HEK293 (cell line): ENCODE results near the gene GTF2A1.

ENCODE experiments used
- CTCF ChIA-PET: fragments of 350-600 bp; formaldehyde crosslinking; extraction: SDS; loops from one replicate; lab custom pipeline; 2021; ENCODE audit warnings: antibody characterized with exemption; lab: Yijun Ruan, JAX
- POLR2A ChIA-PET: fragments of 300-600 bp; formaldehyde crosslinking; extraction: SDS; loops from one replicate; lab custom pipeline; 2020; ENCODE audit warnings: antibody characterized with exemption, inconsistent platforms; lab: Yijun Ruan, JAX
- H3K27ac ChIP-seq: fragments of 200-500 bp; sonication (Bioruptor generic); 2 replicates; pipeline ENCODE4 v1.5.1; 2014; ENCODE audit warnings: low read depth, low read length, control low read depth, inconsistent platforms; ENCODE audit errors: extremely low read depth
- H3K36me3 ChIP-seq, 2 experiments: fragments of 200-500 bp in 1 of 2; sonication (Bioruptor generic) in 1 of 2; 1 replicate in 1 of 2; 2 replicates in 1 of 2; pipeline ENCODE4 v1.5.1; 2014 to 2017; ENCODE audit warnings: inconsistent platforms in 2 of 2, low read length in 2 of 2; ENCODE audit not compliant: control insufficient read depth in 2 of 2, insufficient read depth in 1 of 2
- H3K4me1 ChIP-seq: fragments of 200-500 bp; sonication (Bioruptor generic); 2 replicates; pipeline ENCODE4 v1.5.1; 2014; ENCODE audit warnings: mild to moderate bottlenecking, low read length, inconsistent platforms; ENCODE audit not compliant: control insufficient read depth, insufficient read depth
- H3K4me3 ChIP-seq: 2 replicates; pipeline ENCODE4 v1.5.1; 2011; ENCODE audit warnings: low read depth, mild to moderate bottlenecking, control low read depth, low read length, moderate library complexity
- H3K9me3 ChIP-seq: fragments of 200-500 bp; sonication (Bioruptor generic); 2 replicates; pipeline ENCODE4 v1.5.1; 2014; ENCODE audit warnings: low read depth, low read length, inconsistent platforms; ENCODE audit not compliant: control insufficient read depth, insufficient read depth
- ATF2 ChIP-seq: fragments of 450-650 bp; formaldehyde crosslinking; IDR thresholded peaks from 2 replicates; pipeline ENCODE4 v1.5.1; 2016; ENCODE audit warnings: missing biosample characterization, missing genetic modification characterization, low read depth
- BCL11A ChIP-seq: fragments of 450-650 bp; formaldehyde crosslinking; IDR thresholded peaks from 2 replicates; pipeline ENCODE4 v1.5.1; 2016; ENCODE audit warnings: low read depth, missing biosample characterization, missing genetic modification characterization
- CTCF ChIP-seq: fragments of 450-650 bp; formaldehyde crosslinking; IDR thresholded peaks from 2 replicates; pipeline ENCODE4 v1.5.1; 2016; ENCODE audit warnings: missing biosample characterization, missing genetic modification characterization
- GFI1B ChIP-seq: fragments of 450-650 bp; formaldehyde crosslinking; IDR thresholded peaks from 2 replicates; pipeline ENCODE4 v1.5.1; 2016; ENCODE audit warnings: missing biosample characterization, missing genetic modification characterization
- GLI2 ChIP-seq: fragments of 450-650 bp; formaldehyde crosslinking; IDR thresholded peaks from 2 replicates; pipeline ENCODE4; 2017; ENCODE audit warnings: missing biosample characterization, missing genetic modification characterization, low read depth, borderline replicate concordance
- HIC1 ChIP-seq: fragments of 450-650 bp; formaldehyde crosslinking; IDR thresholded peaks from 2 replicates; pipeline ENCODE4 v1.5.1; 2016; ENCODE audit warnings: missing biosample characterization, missing genetic modification characterization
- HOXA7 ChIP-seq: sonication (generic); formaldehyde crosslinking; IDR thresholded peaks from 2 replicates; pipeline ENCODE4 v1.8.1; 2022; ENCODE audit warnings: missing genetic modification reagents, borderline replicate concordance
- HOXC10 ChIP-seq: sonication (generic); formaldehyde crosslinking; IDR thresholded peaks from 2 replicates; pipeline ENCODE4 v1.8.1; 2023; ENCODE audit warnings: mild to moderate bottlenecking, missing genetic modification reagents
- KLF16 ChIP-seq: fragments of 450-650 bp; formaldehyde crosslinking; IDR thresholded peaks from 2 replicates; pipeline ENCODE4 v1.5.1; 2017; ENCODE audit warnings: missing biosample characterization, missing genetic modification characterization
- KLF9 ChIP-seq: fragments of 450-650 bp; formaldehyde crosslinking; IDR thresholded peaks from 2 replicates; pipeline ENCODE4 v1.5.1; 2016; ENCODE audit warnings: missing biosample characterization, missing genetic modification characterization, low read depth
- RBAK ChIP-seq: fragments of 450-650 bp; formaldehyde crosslinking; IDR thresholded peaks from 2 replicates; pipeline ENCODE4 v1.5.1; 2016; ENCODE audit warnings: missing biosample characterization, missing genetic modification characterization
- SCRT2 ChIP-seq: fragments of 450-650 bp; formaldehyde crosslinking; IDR thresholded peaks from 2 replicates; pipeline ENCODE4 v1.5.1; 2016; ENCODE audit warnings: missing biosample characterization, missing genetic modification characterization
- SETDB1 ChIP-seq: IDR thresholded peaks from one replicate; pipeline ENCODE4 v1.6.1; 2017; ENCODE audit warnings: mild to moderate bottlenecking, low read length, moderate library complexity, mixed read lengths; ENCODE audit not compliant: insufficient read length
- ZBTB8A ChIP-seq: fragments of 450-650 bp; formaldehyde crosslinking; IDR thresholded peaks from 2 replicates; pipeline ENCODE4 v1.5.1; 2016; ENCODE audit warnings: missing biosample characterization, missing genetic modification characterization
- ZNF157 ChIP-seq: fragments of 450-650 bp; formaldehyde crosslinking; IDR thresholded peaks from 2 replicates; pipeline ENCODE4 v1.5.1; 2016; ENCODE audit warnings: missing biosample characterization, missing genetic modification characterization
- ZNF2 ChIP-seq: fragments of 450-650 bp; formaldehyde crosslinking; IDR thresholded peaks from 2 replicates; pipeline ENCODE4 v1.5.1; 2016; ENCODE audit warnings: missing biosample characterization, missing genetic modification characterization
- ZNF23 ChIP-seq: fragments of 450-650 bp; formaldehyde crosslinking; IDR thresholded peaks from 2 replicates; pipeline ENCODE4 v1.5.1; 2016; ENCODE audit warnings: missing biosample characterization, missing genetic modification characterization, borderline replicate concordance
- ZNF248 ChIP-seq: fragments of 450-650 bp; formaldehyde crosslinking; IDR thresholded peaks from 2 replicates; pipeline ENCODE4 v1.5.1; 2017; ENCODE audit warnings: missing biosample characterization, missing genetic modification characterization
- ZNF398 ChIP-seq: fragments of 450-650 bp; formaldehyde crosslinking; IDR thresholded peaks from 2 replicates; pipeline ENCODE4 v1.5.1; 2017; ENCODE audit warnings: missing biosample characterization, missing genetic modification characterization
- ZNF449 ChIP-seq: fragments of 450-650 bp; formaldehyde crosslinking; IDR thresholded peaks from 2 replicates; pipeline ENCODE4 v1.5.1; 2017; ENCODE audit warnings: missing biosample characterization, mild to moderate bottlenecking, missing genetic modification characterization, moderate library complexity
- ZNF529 ChIP-seq: fragments of 450-650 bp; formaldehyde crosslinking; IDR thresholded peaks from 2 replicates; pipeline ENCODE4 v1.5.1; 2017; ENCODE audit warnings: missing genetic modification characterization, missing biosample characterization; ENCODE audit not compliant: insufficient replicate concordance
- ZNF624 ChIP-seq: fragments of 450-650 bp; formaldehyde crosslinking; IDR thresholded peaks from 2 replicates; pipeline ENCODE4 v1.5.1; 2017; ENCODE audit warnings: missing biosample characterization, missing genetic modification characterization
- ZNF670 ChIP-seq: fragments of 450-650 bp; formaldehyde crosslinking; IDR thresholded peaks from 2 replicates; pipeline ENCODE4 v1.5.1; 2016; ENCODE audit warnings: missing biosample characterization, missing genetic modification characterization, low read depth
- ZNF791 ChIP-seq: fragments of 450-650 bp; formaldehyde crosslinking; IDR thresholded peaks from 2 replicates; pipeline ENCODE4 v1.5.1; 2016; ENCODE audit warnings: missing biosample characterization, missing genetic modification characterization
- ZSCAN4 ChIP-seq: fragments of 450-650 bp; formaldehyde crosslinking; IDR thresholded peaks from 2 replicates; pipeline ENCODE4 v1.5.1; 2017; ENCODE audit warnings: missing biosample characterization, missing genetic modification characterization

GTF2A1 gene

GRCh38 chr14:81169711-81170103 is 51.1 kb downstream of the GTF2A1 start (continued):
- TF ChIP-seq ATF2 (tag by site-specific recombination) (no peak), ZBTB8A (tag by site-specific recombination) (no peak), HOXC10 (no peak)
- TF ChIP-seq, all 188 proteins: peak for 0

GRCh38 chr14:81169267-81169666 is 51.5 kb downstream of the GTF2A1 start:
- ChIA-PET POLR2A (interaction anchor here (1.5 to 2.7 kb wide), 2 partner anchors 52 to 228 kb away, joined by 7 to 18 read pairs; partner anchors contain the start of genes CEP128 and GTF2A1), CTCF (interaction anchor here (0.7 to 1.9 kb wide), 4 partner anchors 11 to 296 kb away, joined by 3 to 5 read pairs (median 4); no protein-coding TSS in a partner anchor)
- Histone ChIP-seq H3K36me3 (no peaks in the 10 kb centered on the region), H3K4me3 (no peak overlapping the region), H3K27ac (no peak overlapping the region), H3K4me1 (no peaks in the 10 kb centered on the region), H3K9me3 (no peaks in the 10 kb centered on the region)
- TF ChIP-seq GFI1B (no peak), ZNF624 (tag by site-specific recombination) (no peak), ZNF791 (tag by site-specific recombination) (no peak), SETDB1 (no peak), ZNF157 (tag by site-specific recombination) (no peak)

- POLR2A ChIA-PET: no interaction called here
- TF ChIP-seq ZNF2 (tag by site-specific recombination) (no peak), ZSCAN4 (no peak), CTCF (tag by site-specific recombination) (no peak), ZNF23 (tag by site-specific recombination) (no peak), ZNF449 (tag by site-specific recombination) (no peak), GLI2 (no peak), SCRT2 (tag by site-specific recombination) (no peak), ZNF529 (no peak), RBAK (tag by site-specific recombination) (no peak), KLF16 (tag by site-specific recombination) (no peak), BCL11A (tag by site-specific recombination) (no peak), ZNF670 (tag by site-specific recombination) (no peak), KLF9 (no peak), ZNF248 (tag by site-specific recombination) (no peak), HIC1 (no peak), HOXA7 (no peak), ZNF398 (tag by site-specific recombination) (no peak)
These were observed 54.6 kb downstream of the GTF2A1 start for GRCh38 chr14:81166121-81166520.

More at GRCh38 chr14:81166121-81166520, 54.6 kb downstream of the GTF2A1 start:
- Histone ChIP-seq H3K9me3 (no peaks in the 10 kb centered on the region), H3K4me1 (no peaks in the 10 kb centered on the region), H3K27ac (no peak overlapping the region), H3K4me3 (no peak overlapping the region), H3K36me3 (no peaks in the 10 kb centered on the region)
- CTCF ChIA-PET: interaction anchor here (0.9 to 5.4 kb wide), 3 partner anchors 9 to 173 kb away, joined by 3 to 45 read pairs (median 3); no protein-coding TSS in a partner anchor
